Activated CD8-positive, alpha-beta memory T cell treated with anti-CD3 and anti-CD28 coated beads for 24 hours (primary cell): ENCODE data around the gene SPECC1.
"Not testable (repeated sequence)": the region's sequence is repeated elsewhere in the genome, so short reads cannot be mapped to it uniquely, and the experiment has no call there.

Experiments used
- DNase-seq: peaks from one replicate; pipeline ENCODE4 v3.0.0-alpha.2; 2020

Gene SPECC1

GRCh38 chr17:20095336-20096080, 86.3 kb downstream of the SPECC1 start:
- no peak for DNase-seq

GRCh38 chr17:20096430-20096829, 87.3 kb downstream of the SPECC1 start:
- no peak for DNase-seq

GRCh38 chr17:20097330-20097729, 88.2 kb downstream of the SPECC1 start:
- no peak for DNase-seq

- no peak for DNase-seq
Observed at GRCh38 chr17:20098314-20098713, 89.2 kb downstream of the SPECC1 start.

- not testable (repeated sequence) for DNase-seq
Observed at GRCh38 chr17:20100806-20101205, 91.6 kb downstream of the SPECC1 start.

- DNase-seq: no peak
Observed at GRCh38 chr17:20103454-20104446, 94.6 kb downstream of the SPECC1 start.

GRCh38 chr17:20105539-20106280, 96.6 kb downstream of the SPECC1 start:
- DNase-seq: no peak

GRCh38 chr17:20106446-20106845, 97.3 kb downstream of the SPECC1 start:
- not testable (repeated sequence) for DNase-seq

- no peak for DNase-seq
Observed at GRCh38 chr17:20109076-20109475, 99.9 kb downstream of the SPECC1 start.

GRCh38 chr17:20111538-20111937, 102.4 kb downstream of the SPECC1 start:
- DNase-seq: no peak

- no peak for DNase-seq
Observed at GRCh38 chr17:20114466-20114865, 105.3 kb downstream of the SPECC1 start.

- peak; percentile 67 for DNase-seq
Observed at GRCh38 chr17:20116683-20117309, 107.6 kb downstream of the SPECC1 start.

- DNase-seq: no peak
Observed at GRCh38 chr17:20118280-20118679, 109.1 kb downstream of the SPECC1 start.

- DNase-seq: no peak
Observed at GRCh38 chr17:20120836-20121235, 111.7 kb downstream of the SPECC1 start.

GRCh38 chr17:20121359-20122253, 112.4 kb downstream of the SPECC1 start:
- peak; percentile 88 for DNase-seq

GRCh38 chr17:20122254-20122879, 113.2 kb downstream of the SPECC1 start:
- no peak for DNase-seq

- no peak for DNase-seq
Observed at GRCh38 chr17:20123209-20123608, 114.0 kb downstream of the SPECC1 start.

- no peak for DNase-seq
Observed at GRCh38 chr17:20125724-20126123, 116.6 kb downstream of the SPECC1 start.

GRCh38 chr17:20127360-20128035, 118.3 kb downstream of the SPECC1 start:
- DNase-seq: no peak

GRCh38 chr17:20128036-20128667, 119.0 kb downstream of the SPECC1 start:
- DNase-seq: no peak
